SU-DHL-6 (cell line): ENCODE results near the gene BTBD9.

Experiments used
- CTCF ChIP-seq: fragments of 200-600 bp; sonication (generic); IDR thresholded peaks from one replicate; pipeline ENCODE4 v1.5.1; 2017; ENCODE audit warnings: antibody characterized with exemption, mild to moderate bottlenecking, low read length, moderate library complexity; ENCODE audit not compliant: insufficient read depth, poor library complexity, severe bottlenecking
- EZH2phosphoT487 ChIP-seq: fragments of 200-600 bp; sonication (generic), shearing (Covaris generic); conservative IDR thresholded peaks from 2 replicates; pipeline ENCODE4 v1.6.1; 2018; ENCODE audit warnings: mild to moderate bottlenecking, antibody characterized with exemption, low read length, moderate library complexity, mixed read lengths

- TF ChIP-seq CTCF (no peak), EZH2phosphoT487 (no peak)
Observed at GRCh38 chr6:38234141-38234540, 405.6 kb downstream of the BTBD9 start.
